Neuronal stem cell (in vitro differentiated cells): ENCODE data around the gene SFMBT2.
"Not testable (repeated sequence)": the region's sequence is repeated elsewhere in the genome, so short reads cannot be mapped to it uniquely, and the experiment has no call there.

Experiments
- DNase-seq: peaks from one replicate; pipeline ENCODE4 v3.0.0-alpha.2; 2013; ENCODE audit warnings: low spot score
- H2AFZ ChIP-seq: one replicate; pipeline ENCODE4 v1.6.1; 2013; ENCODE audit warnings: mild to moderate bottlenecking, low read length, inconsistent platforms
- H2AK5ac ChIP-seq: 2 replicates; pipeline ENCODE4 v1.6.1; 2013; ENCODE audit warnings: low read depth, mild to moderate bottlenecking, inconsistent platforms, low read length, moderate library complexity, mixed read lengths
- H2BK120ac ChIP-seq: 2 replicates; pipeline ENCODE4 v1.6.1; 2013; ENCODE audit warnings: low read depth, mild to moderate bottlenecking, inconsistent platforms, low read length, moderate library complexity, mixed read lengths
- H2BK12ac ChIP-seq: one replicate; pipeline ENCODE4 v1.6.1; 2013; ENCODE audit warnings: low read length, inconsistent platforms
- H2BK15ac ChIP-seq: 2 replicates; pipeline ENCODE4 v1.6.1; 2013; ENCODE audit warnings: mild to moderate bottlenecking, low read length, inconsistent platforms, mixed read lengths
- H2BK5ac ChIP-seq: one replicate; pipeline ENCODE4 v1.6.1; 2013; ENCODE audit warnings: inconsistent platforms, mild to moderate bottlenecking, low read length, moderate library complexity
- H3K14ac ChIP-seq: one replicate; pipeline ENCODE4 v1.6.1; 2013; ENCODE audit warnings: low read length, inconsistent platforms
- H3K18ac ChIP-seq: 2 replicates; pipeline ENCODE4 v1.6.1; 2013; ENCODE audit warnings: low read length, inconsistent platforms
- H3K23ac ChIP-seq: 2 replicates; pipeline ENCODE4 v1.6.1; 2013; ENCODE audit warnings: low read depth, mild to moderate bottlenecking, mixed read lengths, low read length, inconsistent platforms; ENCODE audit not compliant: poor library complexity
- H3K27ac ChIP-seq: replicated peaks from 3 replicates; pipeline ENCODE4 v1.5.1; 2013; ENCODE audit warnings: low read length, inconsistent platforms
- H3K27me3 ChIP-seq, 3 experiments: 2 replicates each; pipeline ENCODE4 v1.6.1; 2013; ENCODE audit warnings: low read length in 3 of 3, mild to moderate bottlenecking in 2 of 3, inconsistent platforms in 1 of 3, low read depth in 1 of 3, mixed read lengths in 1 of 3, moderate library complexity in 1 of 3; ENCODE audit not compliant: control insufficient read depth in 3 of 3, insufficient read depth in 3 of 3
- H3K36me3 ChIP-seq, 2 donors: replicated peaks in 1 of 2; 2 replicates each; pipeline ENCODE4 v1.6.1; 2013; ENCODE audit warnings: low read length in 2 of 2; ENCODE audit not compliant: control insufficient read depth in 2 of 2, insufficient read depth in 2 of 2
- H3K4ac ChIP-seq: 2 replicates; pipeline ENCODE4 v1.6.1; 2013; ENCODE audit warnings: inconsistent platforms, mild to moderate bottlenecking, low read length, moderate library complexity
- H3K4me1 ChIP-seq, 2 donors: 1 replicate in 1 of 2; 2 replicates in 1 of 2; pipeline ENCODE4 v1.6.1; 2013; ENCODE audit warnings: low read length in 2 of 2, low read depth in 1 of 2; ENCODE audit not compliant: control insufficient read depth in 2 of 2, insufficient read depth in 1 of 2
- H3K4me2 ChIP-seq: one replicate; pipeline ENCODE4 v1.6.1; 2013; ENCODE audit warnings: mild to moderate bottlenecking, low read length, inconsistent platforms; ENCODE audit not compliant: insufficient read depth, poor library complexity, severe bottlenecking
- H3K4me3 ChIP-seq, 2 donors: 2 replicates each; pipeline ENCODE4 v1.5.1; 2013; ENCODE audit warnings: low read length in 2 of 2, mild to moderate bottlenecking in 2 of 2, inconsistent platforms in 1 of 2, moderate library complexity in 1 of 2
- H3K79me1 ChIP-seq: one replicate; pipeline ENCODE4 v1.6.1; 2013; ENCODE audit warnings: low read depth, mild to moderate bottlenecking, inconsistent platforms, low read length, moderate library complexity
- H3K9ac ChIP-seq: one replicate; pipeline ENCODE4 v1.6.1; 2013; ENCODE audit warnings: mild to moderate bottlenecking, low read depth, low read length, inconsistent platforms; ENCODE audit not compliant: poor library complexity
- H3K9me3 ChIP-seq, 2 donors: replicated peaks in 1 of 2; 2 replicates each; pipeline versions ENCODE3 to v1.6.1; 2013; ENCODE audit warnings: low read length in 2 of 2, mild to moderate bottlenecking in 2 of 2, inconsistent platforms in 1 of 2, low read depth in 1 of 2, mixed read lengths in 1 of 2, moderate library complexity in 1 of 2; ENCODE audit not compliant: control insufficient read depth in 2 of 2, insufficient read depth in 1 of 2
- H4K8ac ChIP-seq: one replicate; pipeline ENCODE4 v1.6.1; 2013; ENCODE audit warnings: low read depth, mild to moderate bottlenecking, inconsistent platforms, low read length, moderate library complexity
- H4K91ac ChIP-seq: one replicate; pipeline ENCODE4 v1.6.1; 2013; ENCODE audit warnings: low read length, low read depth, mild to moderate bottlenecking, inconsistent platforms; ENCODE audit not compliant: poor library complexity
- WGBS, 2 donors: extraction: QIAGEN DNeasy Blood & Tissue Kit; methylation state at CpG; one replicate each; pipeline ENCODE4 v1.1.7; 2013; ENCODE audit warnings: missing lambda C conversion rate in 2 of 2, mixed read lengths in 1 of 2; ENCODE audit not compliant: insufficient read length in 2 of 2, insufficient replicate concordance in 1 of 2; ENCODE audit errors: extremely low coverage in 2 of 2; 5-methylcytosine and 5-hydroxymethylcytosine counted together

SFMBT2 gene

GRCh38 chr10:7192831-7193361 is 217.9 kb downstream of the SFMBT2 start:
- H3K4me3 ChIP-seq = no peak overlapping the region
- H3K79me1 ChIP-seq = no peaks in the 10 kb centered on the region
- H2BK5ac ChIP-seq = no peak overlapping the region
- H4K8ac ChIP-seq = no peak overlapping the region
- DNase-seq = no peak
- no peak overlapping the region for H3K27ac ChIP-seq
- H3K14ac ChIP-seq = no peak overlapping the region
- no peak overlapping the region for H4K91ac ChIP-seq
- no peak overlapping the region for H2AK5ac ChIP-seq
- no peak overlapping the region for H2BK15ac ChIP-seq
- no peaks in the 10 kb centered on the region for H3K27me3 ChIP-seq
- no peak overlapping the region for H3K18ac ChIP-seq
- no peak overlapping the region for H2AFZ ChIP-seq
- H3K4me2 ChIP-seq = no peak overlapping the region
- no peak overlapping the region for H3K4ac ChIP-seq
- peaks cover 0 to 5% of the 10 kb centered on the region in 2 donors for H3K9me3 ChIP-seq
- no CpG with 5 or more reads among the region's 10 CpGs for WGBS, 2 donors
- H2BK12ac ChIP-seq = no peak overlapping the region
- peaks cover 0 to 2% of the 10 kb centered on the region in 2 donors for H3K4me1 ChIP-seq
- no peak overlapping the region for H3K9ac ChIP-seq
- H3K36me3 ChIP-seq = peaks cover 0 to 4% of the 10 kb centered on the region in 2 donors
- no peak overlapping the region for H2BK120ac ChIP-seq
- H3K23ac ChIP-seq = no peak overlapping the region

DNA sequence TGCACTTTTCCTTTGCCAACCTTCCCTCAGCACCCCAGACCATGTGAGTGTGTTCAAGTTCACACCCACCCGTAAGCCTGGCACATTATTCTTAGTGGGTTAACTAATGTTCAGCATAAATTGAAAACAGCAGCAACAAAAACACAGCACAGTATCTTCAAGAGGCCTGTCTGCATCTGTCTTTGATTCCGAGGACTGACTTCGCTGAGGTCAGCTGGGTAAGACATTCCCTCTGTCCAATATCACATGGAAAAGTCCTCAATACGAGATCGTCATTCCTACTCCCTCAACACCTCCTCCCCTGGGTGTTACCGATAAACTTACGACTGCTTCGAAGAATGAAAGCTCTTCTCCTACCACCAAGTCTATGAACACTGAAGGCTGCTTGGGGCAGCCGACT is 218.8 kb downstream of the SFMBT2 start:
- peaks cover 0 to 3% of the 10 kb centered on the region in 2 donors for H3K36me3 ChIP-seq
- H3K27me3 ChIP-seq = no peaks in the 10 kb centered on the region
- no peak overlapping the region for H4K91ac ChIP-seq
- H2AFZ ChIP-seq = no peak overlapping the region
- peaks cover 0 to 5% of the 10 kb centered on the region in 2 donors for H3K9me3 ChIP-seq
- no peak for DNase-seq
- no peak overlapping the region for H3K4ac ChIP-seq
- WGBS, 2 donors = no CpG with 5 or more reads among the region's 9 CpGs
- H3K14ac ChIP-seq = no peak overlapping the region
- no peak overlapping the region for H3K23ac ChIP-seq
- H3K4me1 ChIP-seq = peaks cover 0 to 2% of the 10 kb centered on the region in 2 donors
- H3K27ac ChIP-seq = no peak overlapping the region
- no peak overlapping the region for H3K4me2 ChIP-seq
- no peak overlapping the region for H3K4me3 ChIP-seq
- no peaks in the 10 kb centered on the region for H3K79me1 ChIP-seq
- no peak overlapping the region for H2BK12ac ChIP-seq
- H3K9ac ChIP-seq = no peak overlapping the region
- H2BK5ac ChIP-seq = no peak overlapping the region
- no peak overlapping the region for H2BK15ac ChIP-seq
- no peak overlapping the region for H2AK5ac ChIP-seq
- H2BK120ac ChIP-seq = no peak overlapping the region
- no peak overlapping the region for H4K8ac ChIP-seq
- no peak overlapping the region for H3K18ac ChIP-seq

- H3K23ac ChIP-seq, H4K91ac ChIP-seq, H3K9me3 ChIP-seq, H3K4ac ChIP-seq, H3K4me3 ChIP-seq, H2AK5ac ChIP-seq, H3K14ac ChIP-seq, H2BK15ac ChIP-seq, H3K4me1 ChIP-seq, DNase-seq, H3K27ac ChIP-seq, H3K79me1 ChIP-seq, H3K4me2 ChIP-seq, H3K9ac ChIP-seq, H2BK5ac ChIP-seq, H2AFZ ChIP-seq, H3K36me3 ChIP-seq, H3K27me3 ChIP-seq, H2BK12ac ChIP-seq, H2BK120ac ChIP-seq, H3K18ac ChIP-seq, H4K8ac ChIP-seq: not testable (repeated sequence)
- no CpG with 5 or more reads among the region's 5 CpGs for WGBS, 2 donors
Measured at GRCh38 chr10:7190772-7191171, 220.1 kb downstream of the SFMBT2 start.

GRCh38 chr10:7189909-7190308 is 220.9 kb downstream of the SFMBT2 start:
- H3K4me2 ChIP-seq = no peak overlapping the region
- H3K4ac ChIP-seq = no peak overlapping the region
- no peak overlapping the region for H2BK5ac ChIP-seq
- H2BK120ac ChIP-seq = no peak overlapping the region
- WGBS, 2 donors = no CpG with 5 or more reads among the region's 11 CpGs
- no peak overlapping the region for H3K14ac ChIP-seq
- no peak overlapping the region for H2BK15ac ChIP-seq
- no peak overlapping the region for H4K91ac ChIP-seq
- no peaks in the 10 kb centered on the region for H3K9me3 ChIP-seq
- no peaks in the 10 kb centered on the region for H3K79me1 ChIP-seq
- no peaks in the 10 kb centered on the region for H3K27me3 ChIP-seq
- H3K9ac ChIP-seq = no peak overlapping the region
- H2AK5ac ChIP-seq = no peak overlapping the region
- DNase-seq = no peak
- H4K8ac ChIP-seq = no peak overlapping the region
- H2BK12ac ChIP-seq = no peak overlapping the region
- peaks cover 0 to 2% of the 10 kb centered on the region in 2 donors for H3K4me1 ChIP-seq
- no peak overlapping the region for H3K18ac ChIP-seq
- H3K27ac ChIP-seq = no peak overlapping the region
- no peak overlapping the region for H3K23ac ChIP-seq
- no peak overlapping the region for H2AFZ ChIP-seq
- no peaks in the 10 kb centered on the region for H3K36me3 ChIP-seq
- no peak overlapping the region for H3K4me3 ChIP-seq
